GM23248 (cell line): ENCODE results near the gene TTC28. TPM values are rescaled to one million over a fixed set of nuclear protein-coding genes. Genes with fewer than 3 reads are reported as not detected.

Experiments used
- DNase-seq: peaks from one replicate; pipeline ENCODE4 v3.0.0-alpha.2; 2015
- H2AFZ ChIP-seq: fragments of 200-600 bp; sonication (generic); 2 replicates; pipeline ENCODE4 v1.6.1; 2016; ENCODE audit warnings: antibody characterized with exemption
- H3F3A ChIP-seq: fragments of 200-600 bp; sonication (generic); 2 replicates; pipeline ENCODE4 v1.6.1; 2016; ENCODE audit warnings: mild to moderate bottlenecking, antibody characterized with exemption, mixed run types; ENCODE audit not compliant: insufficient read depth
- H3K27ac ChIP-seq: fragments of 200-600 bp; sonication (generic); 2 replicates; pipeline ENCODE4 v1.5.1; 2016; ENCODE audit warnings: mild to moderate bottlenecking
- H3K27me3 ChIP-seq: fragments of 200-600 bp; sonication (generic); replicated peaks from 2 replicates; pipeline ENCODE4 v1.6.1; 2016; ENCODE audit warnings: mild to moderate bottlenecking; ENCODE audit not compliant: insufficient read depth
- H3K36me3 ChIP-seq: fragments of 200-600 bp; sonication (generic); 2 replicates; pipeline ENCODE4 v1.6.1; 2016; ENCODE audit warnings: low read depth, mild to moderate bottlenecking
- H3K4me1 ChIP-seq: fragments of 200-600 bp; sonication (generic); 2 replicates; pipeline ENCODE4 v1.6.1; 2016; ENCODE audit warnings: mild to moderate bottlenecking; ENCODE audit not compliant: insufficient read depth
- H3K4me2 ChIP-seq: fragments of 200-600 bp; sonication (generic); one replicate; pipeline ENCODE4 v1.6.1; 2016; ENCODE audit warnings: mild to moderate bottlenecking; ENCODE audit not compliant: unreplicated experiment
- H3K4me3 ChIP-seq: fragments of 200-600 bp; sonication (generic); 2 replicates; pipeline ENCODE4 v1.5.1; 2016; ENCODE audit warnings: mild to moderate bottlenecking
- H3K79me2 ChIP-seq: fragments of 200-600 bp; sonication (generic); 2 replicates; pipeline ENCODE4 v1.6.1; 2016; ENCODE audit warnings: mild to moderate bottlenecking; ENCODE audit not compliant: insufficient read depth
- H3K9ac ChIP-seq: fragments of 200-600 bp; sonication (generic); 2 replicates; pipeline ENCODE4 v1.6.1; 2016; ENCODE audit warnings: mild to moderate bottlenecking
- H3K9me2 ChIP-seq: fragments of 200-600 bp; sonication (generic); 2 replicates; pipeline ENCODE4 v1.6.1; 2016; ENCODE audit warnings: mixed run types, mild to moderate bottlenecking, moderate library complexity; ENCODE audit not compliant: insufficient read depth
- H3K9me3 ChIP-seq: fragments of 200-600 bp; sonication (generic); one replicate; pipeline ENCODE4 v1.6.1; 2017; ENCODE audit warnings: low read depth
- H4K20me1 ChIP-seq: fragments of 200-600 bp; sonication (generic); 2 replicates; pipeline ENCODE4 v1.6.0; 2016; ENCODE audit not compliant: insufficient read depth
- EZH2 ChIP-seq: fragments of 200-600 bp; sonication (generic); IDR thresholded peaks from 2 replicates; pipeline ENCODE4 v1.6.1; 2018; ENCODE audit warnings: antibody characterized with exemption, mild to moderate bottlenecking; ENCODE audit not compliant: insufficient read depth, poor library complexity, severe bottlenecking
- EZH2phosphoT487 ChIP-seq: fragments of 200-600 bp; sonication (generic); IDR thresholded peaks from 2 replicates; pipeline ENCODE4 v1.6.1; 2018; ENCODE audit warnings: antibody characterized with exemption, moderate library complexity, mild to moderate bottlenecking, low read depth; ENCODE audit not compliant: insufficient read depth
- WGBS, 2 experiments: methylation state at CpG; one replicate each; pipeline ENCODE4 v1.1.6; 2015 to 2017; ENCODE audit warnings: low lambda C conversion rate in 2 of 2, low coverage in 1 of 2; ENCODE audit errors: missing lambda C conversion rate in 2 of 2; 5-methylcytosine and 5-hydroxymethylcytosine counted together
- in situ Hi-C: fragments of 300-500 bp; cut with MboI; formaldehyde crosslinking; loops from 2 replicates; pipeline ENCODE4 v1.15.0; 2020
- polyA plus RNA-seq: library from polyadenylated mRNA; unstranded; fragments of >200 nt; fragmentation: Nextera tagmentation; extraction: Ambion mirVana; gene quantifications from 2 replicates; pipeline ENCODE4 v1.2.1, GENCODE V29; 2016
- total RNA-seq: library from RNA; depleted of rRNA; stranded (reverse); fragments of >200 nt; shearing (Covaris generic); gene quantifications from 2 replicates; pipeline ENCODE4 v1.2.3, GENCODE V29; 2014

Gene TTC28
- total and polyA plus RNA-seq, 2 experiments from 2014 or later = 12.5 to 41.9 TPM

DNA sequence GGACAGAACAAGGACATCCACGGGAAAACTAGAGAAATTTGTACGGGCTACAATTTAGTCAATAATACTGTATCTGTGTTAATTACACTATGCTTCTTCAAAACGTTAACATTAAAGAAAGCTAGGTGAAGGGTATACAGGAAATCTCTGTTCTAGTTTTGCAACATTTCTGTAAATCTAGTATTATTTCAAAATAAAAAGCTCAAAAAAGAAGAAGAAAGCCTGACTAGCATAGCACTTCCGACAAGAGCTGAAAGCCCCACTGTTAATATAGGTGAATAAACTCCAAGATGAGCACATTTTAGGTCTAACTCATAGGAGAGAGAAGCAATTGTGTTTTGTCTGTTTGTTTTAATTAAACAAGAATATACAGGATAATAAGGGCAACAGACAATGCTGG lies 299.7 kb downstream of the TTC28 start:
- H3K4me3 ChIP-seq = no peak overlapping the region
- no peak overlapping the region for H3K9ac ChIP-seq
- no peaks in the 10 kb centered on the region for H3K36me3 ChIP-seq
- H3K4me2 ChIP-seq = no peak overlapping the region
- peaks cover 36% of the 10 kb centered on the region for H3K4me1 ChIP-seq
- 0 out of 2 replicates have a peak, but pooled peaks cover 6% of the 10 kb centered on the region for H3K9me2 ChIP-seq
- TF ChIP-seq EZH2 (no peak), EZH2phosphoT487 (no peak)
- H2AFZ ChIP-seq = no peak overlapping the region
- WGBS, 2 experiments = 71 to 77% methylated on average over 4 of the region's 4 CpGs
- no peaks in the 10 kb centered on the region for H3K27me3 ChIP-seq
- H3K79me2 ChIP-seq = peaks cover 65% of the 10 kb centered on the region
- peaks cover 20% of the 10 kb centered on the region for H3F3A ChIP-seq
- H3K9me3 ChIP-seq = no peaks in the 10 kb centered on the region
- H3K27ac ChIP-seq = no peak overlapping the region
- DNase-seq = no peak
- in situ Hi-C loops = no loop called here
- no peaks in the 10 kb centered on the region for H4K20me1 ChIP-seq

DNA sequence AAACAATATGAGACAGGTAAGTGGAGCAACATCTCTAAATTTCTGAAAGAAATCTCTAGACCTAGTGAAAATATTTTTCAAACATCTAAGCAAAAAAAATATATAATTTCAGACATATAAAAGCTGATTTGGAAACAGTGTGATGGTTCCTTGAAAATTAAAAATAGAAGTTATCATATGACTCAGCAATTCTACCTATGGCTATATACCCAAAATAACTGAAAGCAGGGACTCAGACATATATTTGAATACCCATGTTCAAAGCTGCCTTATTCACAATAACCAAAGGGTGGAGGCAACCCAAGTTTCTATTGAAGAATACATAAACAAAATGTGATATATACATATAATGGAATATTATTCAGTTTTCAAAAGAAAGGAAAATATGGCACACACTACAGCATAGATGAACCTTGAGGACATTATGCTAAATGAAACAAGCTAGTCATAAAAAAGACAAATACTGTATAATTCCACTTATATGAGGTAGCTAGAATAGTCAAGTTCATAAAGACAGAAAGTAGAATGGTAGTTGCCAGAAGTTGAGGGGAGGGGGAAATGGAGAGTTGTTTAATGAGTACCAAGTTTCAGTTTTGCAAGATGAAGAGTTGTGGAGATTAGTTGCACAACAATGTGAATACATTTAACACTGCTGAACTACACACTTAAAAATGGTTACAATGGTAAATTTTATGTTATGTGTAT lies 300.4 kb downstream of the TTC28 start:
- H3K9me2 ChIP-seq = 0 out of 2 replicates have a peak, but pooled peaks cover 4% of the 10 kb centered on the region
- no peaks in the 10 kb centered on the region for H4K20me1 ChIP-seq
- in situ Hi-C loops = no loop called here
- no peaks in the 10 kb centered on the region for H3K27me3 ChIP-seq
- H3K4me1 ChIP-seq = peaks cover 37% of the 10 kb centered on the region
- no peaks in the 10 kb centered on the region for H3K36me3 ChIP-seq
- no peak overlapping the region for H3K4me2 ChIP-seq
- H3K27ac ChIP-seq = no peak overlapping the region
- peaks cover 20% of the 10 kb centered on the region for H3F3A ChIP-seq
- no peak overlapping the region for H3K9ac ChIP-seq
- no peak for TF ChIP-seq EZH2
- no peak overlapping the region for H2AFZ ChIP-seq
- H3K9me3 ChIP-seq = no peaks in the 10 kb centered on the region
- H3K79me2 ChIP-seq = peaks cover 64% of the 10 kb centered on the region
- H3K4me3 ChIP-seq = no peak overlapping the region
- DNase-seq = no peak

DNA sequence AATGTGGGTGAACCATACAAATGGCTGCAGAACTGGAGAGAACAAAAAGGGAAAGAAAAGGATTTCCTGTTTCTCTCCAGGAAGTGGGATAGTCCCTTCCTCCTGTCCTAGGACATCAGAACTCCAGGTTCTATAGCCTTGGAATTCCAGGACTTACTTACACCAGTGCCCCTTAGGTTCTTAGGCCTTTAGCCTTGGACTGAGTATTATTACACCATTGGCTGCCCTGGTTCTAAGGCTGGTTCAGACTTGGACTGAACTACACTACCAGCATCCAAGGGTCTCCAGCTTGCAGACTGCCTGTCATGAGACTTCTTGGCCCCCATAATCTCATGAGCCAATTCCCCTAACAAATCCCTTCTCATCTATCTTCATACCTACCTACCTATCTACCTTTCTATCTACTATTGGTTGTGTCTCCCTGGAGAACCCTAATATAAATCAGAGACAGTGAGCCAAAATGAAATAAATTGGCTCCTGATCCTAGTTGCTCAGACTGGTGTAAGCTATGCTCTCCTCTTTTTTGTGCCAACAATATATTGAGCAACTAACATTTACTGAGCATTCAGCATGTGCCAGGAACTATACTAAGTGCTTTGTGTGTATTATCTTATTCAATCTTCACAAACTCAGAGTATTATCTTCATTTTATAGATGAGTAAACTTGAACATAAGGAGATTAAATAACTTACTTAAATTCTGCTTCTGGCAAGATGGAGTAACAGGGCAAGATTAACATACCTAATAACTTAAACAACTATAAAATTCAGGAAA lies 303.7 kb downstream of the TTC28 start:
- no peak overlapping the region for H3K4me3 ChIP-seq
- in situ Hi-C loops = no loop called here
- DNase-seq = peak; percentile 73

DNA sequence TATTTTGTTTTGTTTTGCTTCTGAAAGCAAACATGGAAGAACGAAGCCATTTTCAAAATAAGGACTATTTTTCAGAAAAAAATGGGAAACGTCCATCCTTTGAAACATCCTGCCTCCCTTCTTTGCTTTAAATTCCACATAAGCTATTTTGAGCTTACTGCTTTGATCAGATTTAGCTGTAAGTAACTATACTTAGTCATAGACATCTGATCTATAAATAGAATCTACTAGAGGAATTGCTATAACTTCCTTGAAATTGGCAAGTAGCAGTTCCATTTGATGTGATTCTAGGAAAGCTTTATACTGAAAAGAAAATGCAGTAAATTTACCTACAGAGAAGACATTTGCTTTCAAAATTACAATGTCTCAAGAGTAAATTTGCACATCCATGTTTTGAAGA lies 305.8 kb downstream of the TTC28 start:
- in situ Hi-C loops = no loop called here
- 0 out of 2 replicates have a peak overlapping the region, but pooled peaks have one; percentile 5 for H3K27ac ChIP-seq
- no peaks in the 10 kb centered on the region for H3K9me2 ChIP-seq
- no peak overlapping the region for H3K4me3 ChIP-seq
- peaks cover 68% of the 10 kb centered on the region for H3K79me2 ChIP-seq
- H2AFZ ChIP-seq = no peak overlapping the region
- no peak overlapping the region for H3K9ac ChIP-seq
- TF ChIP-seq EZH2phosphoT487 = no peak
- TF ChIP-seq EZH2 = no peak
- peaks cover 2% of the 10 kb centered on the region; the same call in 1 of the 2 replicates for H4K20me1 ChIP-seq
- peaks cover 32% of the 10 kb centered on the region for H3K4me1 ChIP-seq
- peak overlapping the region; percentile 40 for H3K4me2 ChIP-seq
- H3K36me3 ChIP-seq = peaks cover 4% of the 10 kb centered on the region; the same call in 1 of the 2 replicates
- WGBS, 2 experiments = 69 to 70% methylated on average over 2 of the region's 2 CpGs
- 0 out of 2 replicates have a peak, but pooled peaks cover 6% of the 10 kb centered on the region for H3F3A ChIP-seq
- H3K27me3 ChIP-seq = no peaks in the 10 kb centered on the region
- no peaks in the 10 kb centered on the region for H3K9me3 ChIP-seq
- peak; percentile 62 for DNase-seq

More for the DNA sequence above, 303.7 kb downstream of the TTC28 start:
- Histone ChIP-seq H3K4me2 (no peak overlapping the region), H3K27ac (no peak overlapping the region), H3K36me3 (no peaks in the 10 kb centered on the region), H2AFZ (no peak overlapping the region), H3K79me2 (peaks cover 70% of the 10 kb centered on the region), H4K20me1 (no peaks in the 10 kb centered on the region), H3K9ac (no peak overlapping the region), H3F3A (peaks cover 9% of the 10 kb centered on the region), H3K4me1 (peaks cover 35% of the 10 kb centered on the region), H3K9me3 (no peaks in the 10 kb centered on the region), H3K27me3 (no peaks in the 10 kb centered on the region), H3K9me2 (no peaks in the 10 kb centered on the region)
- no peak for TF ChIP-seq EZH2
- TF ChIP-seq EZH2phosphoT487 = no peak
